Endothelial cell (in vitro differentiated cells): ENCODE measurements around the gene MRC1. TPM values are rescaled to one million over a fixed set of nuclear protein-coding genes. Genes with fewer than 3 reads are reported as not detected.

Experiments
- DNase-seq: peaks from one replicate; pipeline ENCODE4 v3.0.0; 2021; ENCODE audit warnings: low spot score
- H3K27ac Mint-ChIP-seq: one replicate; pipeline ENCODE4 v1.8.0; 2021; ENCODE audit warnings: mixed read lengths, inconsistent platforms; ENCODE audit not compliant: unreplicated experiment
- H3K27me3 Mint-ChIP-seq: one replicate; pipeline ENCODE4 v1.8.0; 2021; ENCODE audit warnings: mild to moderate bottlenecking, moderate library complexity, mixed read lengths, inconsistent platforms; ENCODE audit not compliant: unreplicated experiment
- H3K36me3 Mint-ChIP-seq: one replicate; pipeline ENCODE4 v1.8.0; 2021; ENCODE audit warnings: mild to moderate bottlenecking, low read depth, mixed read lengths, inconsistent platforms; ENCODE audit not compliant: unreplicated experiment
- H3K4me1 Mint-ChIP-seq: one replicate; pipeline ENCODE4 v1.8.0; 2021; ENCODE audit warnings: mild to moderate bottlenecking, mixed read lengths, inconsistent platforms; ENCODE audit not compliant: unreplicated experiment
- H3K4me3 Mint-ChIP-seq: one replicate; pipeline ENCODE4 v1.8.0; 2021; ENCODE audit warnings: mild to moderate bottlenecking, mixed read lengths, inconsistent platforms; ENCODE audit not compliant: unreplicated experiment
- H3K9me3 Mint-ChIP-seq: one replicate; pipeline ENCODE4 v1.8.0; 2021; ENCODE audit warnings: mixed read lengths, inconsistent platforms; ENCODE audit not compliant: unreplicated experiment
- CTCF ChIP-seq: fragments of 200-600 bp; sonication (generic); IDR thresholded peaks from one replicate; pipeline ENCODE4 v1.5.0; 2021; ENCODE audit warnings: antibody characterized with exemption; ENCODE audit not compliant: unreplicated experiment
- total RNA-seq: library from RNA; stranded (reverse); fragmentation: NEBNext Ultra II Directional; extraction: Animal tissue kit (Norgen Biotek cat#: 25700); gene quantifications from one replicate; pipeline ENCODE4 v1.2.1, GENCODE V29; 2021; ENCODE audit not compliant: unreplicated experiment

Gene MRC1
- total RNA-seq, 1 donor from 2014 or later = 35.7 TPM

GRCh38 chr10:17871036-17871435 is 61.9 kb downstream of the MRC1 start:
- Mint-ChIP-seq H3K27ac (no peak overlapping the region), H3K4me1 (peaks cover 12% of the 10 kb centered on the region), H3K27me3 (no peaks in the 10 kb centered on the region)

GRCh38 chr10:17872191-17873091 is 63.3 kb downstream of the MRC1 start:
- no peaks in the 10 kb centered on the region for H3K27me3 Mint-ChIP-seq
- peak; percentile 37 for DNase-seq
- no peak overlapping the region for H3K27ac Mint-ChIP-seq
- H3K4me1 Mint-ChIP-seq = peaks cover 12% of the 10 kb centered on the region
- no peak overlapping the region for H3K4me3 Mint-ChIP-seq
- peaks cover 5% of the 10 kb centered on the region for H3K36me3 Mint-ChIP-seq
- H3K9me3 Mint-ChIP-seq = no peaks in the 10 kb centered on the region
- TF ChIP-seq CTCF = peak; percentile 44

More at GRCh38 chr10:17871036-17871435, 61.9 kb downstream of the MRC1 start:
- H3K4me3 Mint-ChIP-seq = no peak overlapping the region
- peaks cover 6% of the 10 kb centered on the region for H3K36me3 Mint-ChIP-seq
- TF ChIP-seq CTCF = no peak
- no peaks in the 10 kb centered on the region for H3K9me3 Mint-ChIP-seq
- DNase-seq = no peak

GRCh38 chr10:17873946-17874345 is 64.8 kb downstream of the MRC1 start:
- no peaks in the 10 kb centered on the region for H3K36me3 Mint-ChIP-seq
- no peaks in the 10 kb centered on the region for H3K9me3 Mint-ChIP-seq
- no peak for DNase-seq
- no peak overlapping the region for H3K4me3 Mint-ChIP-seq
- H3K27me3 Mint-ChIP-seq = no peaks in the 10 kb centered on the region
- H3K27ac Mint-ChIP-seq = no peak overlapping the region
- no peak for TF ChIP-seq CTCF
- peaks cover 12% of the 10 kb centered on the region for H3K4me1 Mint-ChIP-seq

DNA sequence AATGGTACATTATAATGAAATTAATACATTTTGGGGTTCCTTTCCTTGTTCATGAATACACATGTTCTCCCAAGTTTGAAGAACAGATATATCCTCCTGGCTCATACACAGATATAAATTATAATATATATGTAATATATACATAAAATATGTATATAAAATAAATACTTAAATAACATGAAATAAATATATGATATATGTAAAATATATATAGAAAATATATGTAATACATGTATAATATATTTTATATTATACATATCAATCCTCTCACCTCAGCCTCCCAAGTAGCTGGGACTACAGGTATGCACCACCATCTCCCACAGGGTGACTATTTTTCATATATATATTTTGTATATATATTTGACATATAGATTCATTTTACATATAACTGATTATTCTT is 68.0 kb downstream of the MRC1 start:
- DNase-seq = no peak
- TF ChIP-seq CTCF = no peak
- Mint-ChIP-seq H3K27ac (no peak overlapping the region), H3K4me3 (no peak overlapping the region), H3K36me3 (peaks cover 3% of the 10 kb centered on the region), H3K4me1 (peaks cover 8% of the 10 kb centered on the region), H3K27me3 (no peaks in the 10 kb centered on the region), H3K9me3 (no peaks in the 10 kb centered on the region)

- TF ChIP-seq CTCF = no peak
- DNase-seq = no peak
- peaks cover 15% of the 10 kb centered on the region for H3K36me3 Mint-ChIP-seq
- no peaks in the 10 kb centered on the region for H3K4me1 Mint-ChIP-seq
- H3K4me3 Mint-ChIP-seq = no peak overlapping the region
- H3K9me3 Mint-ChIP-seq = no peaks in the 10 kb centered on the region
- no peaks in the 10 kb centered on the region for H3K27me3 Mint-ChIP-seq
- no peak overlapping the region for H3K27ac Mint-ChIP-seq
Measured at GRCh38 chr10:17878896-17879295, 69.7 kb downstream of the MRC1 start.
